ENCODE results near the gene SCYL1.

SCYL1 gene

GRCh38 chr11:65487467-65488272 lies 37.2 kb upstream of the SCYL1 start:
- WGBS, 2 experiments (ENCODE audit: insufficient coverage in 2 of 2) = 5 to 6% methylated on average over 16 to 17 of the region's 17 CpGs
- peaks cover 68% of the 10 kb centered on the region for H3K4me1 ChIP-seq (ENCODE audit: control insufficient read depth, insufficient read depth, low read length, poor library complexity, severe bottlenecking)

GRCh38 chr11:65488273-65489034 lies 36.4 kb upstream of the SCYL1 start:
- 49 to 62% methylated on average over 7 to 9 of the region's 10 CpGs for WGBS, 2 experiments (ENCODE audit: insufficient coverage in 2 of 2)
- Histone ChIP-seq H3K36me3 (ENCODE audit: control insufficient read depth, insufficient read depth, low read length) (no peaks in the 10 kb centered on the region), H3K4me3 (ENCODE audit: extremely low read depth, insufficient read depth, low read length, poor library complexity, severe bottlenecking) (peak overlapping the region; percentile 25), H3K4me1 (ENCODE audit: control insufficient read depth, insufficient read depth, low read length, poor library complexity, severe bottlenecking) (peaks cover 72% of the 10 kb centered on the region), H3K9me3 (ENCODE audit: control insufficient read depth, low read length) (no peaks in the 10 kb centered on the region), H3K27ac (ENCODE audit: low read depth, low read length, severe bottlenecking) (peak overlapping the region; percentile 98)

More at GRCh38 chr11:65487467-65488272, 37.2 kb upstream of the SCYL1 start:
- no peaks in the 10 kb centered on the region for H3K36me3 ChIP-seq (ENCODE audit: control insufficient read depth, insufficient read depth, low read length)
- H3K4me3 ChIP-seq (ENCODE audit: extremely low read depth, insufficient read depth, low read length, poor library complexity, severe bottlenecking) = peak overlapping the region; percentile 25
- no peaks in the 10 kb centered on the region for H3K9me3 ChIP-seq (ENCODE audit: control insufficient read depth, low read length)
- peak overlapping the region; percentile 98 for H3K27ac ChIP-seq (ENCODE audit: low read depth, low read length, severe bottlenecking)

- H3K4me1 ChIP-seq (ENCODE audit: control insufficient read depth, insufficient read depth, low read length, poor library complexity, severe bottlenecking) = peaks cover 79% of the 10 kb centered on the region
- WGBS, 2 experiments (ENCODE audit: insufficient coverage in 2 of 2) = 11 to 14% methylated on average over 7 to 9 of the region's 10 CpGs
- peak overlapping the region; percentile 98 for H3K27ac ChIP-seq (ENCODE audit: low read depth, low read length, severe bottlenecking)
- no peaks in the 10 kb centered on the region for H3K36me3 ChIP-seq (ENCODE audit: control insufficient read depth, insufficient read depth, low read length)
- peak overlapping the region; percentile 25 for H3K4me3 ChIP-seq (ENCODE audit: extremely low read depth, insufficient read depth, low read length, poor library complexity, severe bottlenecking)
- no peaks in the 10 kb centered on the region for H3K9me3 ChIP-seq (ENCODE audit: control insufficient read depth, low read length)
These were observed 35.7 kb upstream of the SCYL1 start for GRCh38 chr11:65489035-65489705.

GRCh38 chr11:65489706-65490320 lies 35.1 kb upstream of the SCYL1 start:
- no peaks in the 10 kb centered on the region for H3K9me3 ChIP-seq (ENCODE audit: control insufficient read depth, low read length)
- H3K36me3 ChIP-seq (ENCODE audit: control insufficient read depth, insufficient read depth, low read length) = no peaks in the 10 kb centered on the region
- peak overlapping the region; percentile 98 for H3K27ac ChIP-seq (ENCODE audit: low read depth, low read length, severe bottlenecking)
- peaks cover 86% of the 10 kb centered on the region for H3K4me1 ChIP-seq (ENCODE audit: control insufficient read depth, insufficient read depth, low read length, poor library complexity, severe bottlenecking)
- no peak overlapping the region for H3K4me3 ChIP-seq (ENCODE audit: extremely low read depth, insufficient read depth, low read length, poor library complexity, severe bottlenecking)
- 36 to 41% methylated on average over 5 of the region's 8 CpGs for WGBS, 2 experiments (ENCODE audit: insufficient coverage in 2 of 2)

- no peak overlapping the region for H3K4me3 ChIP-seq (ENCODE audit: extremely low read depth, insufficient read depth, low read length, poor library complexity, severe bottlenecking)
- H3K27ac ChIP-seq (ENCODE audit: low read depth, low read length, severe bottlenecking) = peak overlapping the region; percentile 98
- no peaks in the 10 kb centered on the region for H3K9me3 ChIP-seq (ENCODE audit: control insufficient read depth, low read length)
- 87 to 88% methylated on average over 3 of the region's 3 CpGs for WGBS, 2 experiments (ENCODE audit: insufficient coverage in 2 of 2)
- H3K4me1 ChIP-seq (ENCODE audit: control insufficient read depth, insufficient read depth, low read length, poor library complexity, severe bottlenecking) = peaks cover 82% of the 10 kb centered on the region
- H3K36me3 ChIP-seq (ENCODE audit: control insufficient read depth, insufficient read depth, low read length) = no peaks in the 10 kb centered on the region
These were observed 33.8 kb upstream of the SCYL1 start for GRCh38 chr11:65491163-65491465.

GRCh38 chr11:65491614-65492386 lies 33.1 kb upstream of the SCYL1 start:
- no peaks in the 10 kb centered on the region for H3K36me3 ChIP-seq (ENCODE audit: control insufficient read depth, insufficient read depth, low read length)
- peaks cover 84% of the 10 kb centered on the region for H3K4me1 ChIP-seq (ENCODE audit: control insufficient read depth, insufficient read depth, low read length, poor library complexity, severe bottlenecking)
- no peak overlapping the region for H3K4me3 ChIP-seq (ENCODE audit: extremely low read depth, insufficient read depth, low read length, poor library complexity, severe bottlenecking)
- H3K9me3 ChIP-seq (ENCODE audit: control insufficient read depth, low read length) = no peaks in the 10 kb centered on the region
- peak overlapping the region; percentile 98 for H3K27ac ChIP-seq (ENCODE audit: low read depth, low read length, severe bottlenecking)
- 29 to 41% methylated on average over 11 to 13 of the region's 17 CpGs for WGBS, 2 experiments (ENCODE audit: insufficient coverage in 2 of 2)

GRCh38 chr11:65492387-65492636 lies 32.6 kb upstream of the SCYL1 start:
- Histone ChIP-seq H3K4me1 (ENCODE audit: control insufficient read depth, insufficient read depth, low read length, poor library complexity, severe bottlenecking) (peaks cover 83% of the 10 kb centered on the region), H3K4me3 (ENCODE audit: extremely low read depth, insufficient read depth, low read length, poor library complexity, severe bottlenecking) (no peak overlapping the region), H3K36me3 (ENCODE audit: control insufficient read depth, insufficient read depth, low read length) (no peaks in the 10 kb centered on the region), H3K9me3 (ENCODE audit: control insufficient read depth, low read length) (no peaks in the 10 kb centered on the region), H3K27ac (ENCODE audit: low read depth, low read length, severe bottlenecking) (peak overlapping the region; percentile 98)
- WGBS, 2 experiments (ENCODE audit: insufficient coverage in 2 of 2) = 90 to 91% methylated on average over 4 of the region's 4 CpGs

GRCh38 chr11:65492637-65493366 lies 32.1 kb upstream of the SCYL1 start:
- H3K4me3 ChIP-seq (ENCODE audit: extremely low read depth, insufficient read depth, low read length, poor library complexity, severe bottlenecking) = no peak overlapping the region
- peaks cover 83% of the 10 kb centered on the region for H3K4me1 ChIP-seq (ENCODE audit: control insufficient read depth, insufficient read depth, low read length, poor library complexity, severe bottlenecking)
- no peaks in the 10 kb centered on the region for H3K9me3 ChIP-seq (ENCODE audit: control insufficient read depth, low read length)
- 65 to 82% methylated on average over 2 of the region's 6 CpGs for WGBS, 2 experiments (ENCODE audit: insufficient coverage in 2 of 2)
- H3K27ac ChIP-seq (ENCODE audit: low read depth, low read length, severe bottlenecking) = peak overlapping the region; percentile 98
- no peaks in the 10 kb centered on the region for H3K36me3 ChIP-seq (ENCODE audit: control insufficient read depth, insufficient read depth, low read length)

GRCh38 chr11:65493367-65494176 lies 31.3 kb upstream of the SCYL1 start:
- Histone ChIP-seq H3K9me3 (ENCODE audit: control insufficient read depth, low read length) (no peaks in the 10 kb centered on the region), H3K27ac (ENCODE audit: low read depth, low read length, severe bottlenecking) (peak overlapping the region; percentile 98), H3K4me1 (ENCODE audit: control insufficient read depth, insufficient read depth, low read length, poor library complexity, severe bottlenecking) (peaks cover 77% of the 10 kb centered on the region), H3K4me3 (ENCODE audit: extremely low read depth, insufficient read depth, low read length, poor library complexity, severe bottlenecking) (no peak overlapping the region), H3K36me3 (ENCODE audit: control insufficient read depth, insufficient read depth, low read length) (no peaks in the 10 kb centered on the region)
- WGBS, 2 experiments (ENCODE audit: insufficient coverage in 2 of 2) = 72 to 73% methylated on average over 9 to 12 of the region's 12 CpGs

All from mesodermal cell (in vitro differentiated cells).